ENCODE results near the gene SPATC1L. TPM values are rescaled to one million over a fixed set of nuclear protein-coding genes. Genes with fewer than 3 reads are reported as not detected.

The SPATC1L gene
- total and polyA plus RNA-seq, 2 of the 8 experiments (the other 6 are each of a cell fraction or from before 2014, with no cell fraction given): 24.9 to 50.0 TPM

GRCh38 chr21:46207920-46208591 is 23.8 kb upstream of the SPATC1L start:
- H3K36me3 ChIP-seq (ENCODE audit: control insufficient read depth in 2 of 4, insufficient read depth in 4 of 4, low read length in 3 of 4): peaks cover 10 to 41% (median 29%) of the 10 kb centered on the region in 4 experiments; a peak in 7 of 8 replicates
- no peak overlapping the region for H2BK20ac ChIP-seq (ENCODE audit: low read length)
- no peak overlapping the region for H3K14ac ChIP-seq (ENCODE audit: insufficient read length)
- 85% methylated on average over 27 of the region's 27 CpGs; no CpG with 5 or more reads in 1 of the 2 experiments for WGBS, 2 experiments (ENCODE audit: extremely low coverage in 1 of 2, insufficient coverage in 1 of 2, insufficient read length in 1 of 2, insufficient replicate concordance in 2 of 2, low coverage in 1 of 2, low lambda C conversion rate in 2 of 2, missing lambda C conversion rate in 1 of 2)
- no peak overlapping the region for H3K4me2 ChIP-seq (ENCODE audit: insufficient read depth in 1 of 2, low read depth in 2 of 2, low read length in 2 of 2)
- H3K56ac ChIP-seq (replicated peaks; ENCODE audit: insufficient read length, low read depth, low read length): no peak overlapping the region
- no peaks in the 10 kb centered on the region for H3K79me2 ChIP-seq (ENCODE audit: control insufficient read depth in 1 of 2, insufficient read depth in 2 of 2, low read length in 2 of 2)
- no peak overlapping the region for H2BK12ac ChIP-seq (ENCODE audit: low read depth, low read length)
- no peak overlapping the region for H2AFZ ChIP-seq (ENCODE audit: low read length)
- FAIRE-seq (no peak), DNase-seq (ENCODE audit: low read depth in 1 of 2, low spot score in 2 of 2) (no peak)
- no peak for TF ChIP-seq SIRT6 (IDR thresholded peaks at IDR 0.05; ENCODE audit: low read length)
- TF ChIP-seq ATF3 (IDR thresholded peaks at IDR 0.05; ENCODE audit: insufficient read depth, low read depth, low read length): no peak
- no peak for TF ChIP-seq RAD21 (IDR thresholded peaks at IDR 0.05 in 1 of 2, conservative IDR thresholded peaks at IDR 0.05 in 1 of 2; ENCODE audit: low read depth in 2 of 2, low read length in 2 of 2)
- no peak for TF ChIP-seq KDM1A (IDR thresholded peaks at IDR 0.05; ENCODE audit: borderline replicate concordance, low read length)
- no peak for TF ChIP-seq TCF12 (IDR thresholded peaks at IDR 0.05; ENCODE audit: low read depth, low read length)
- TF ChIP-seq JUND (IDR thresholded peaks at IDR 0.05; ENCODE audit: low read length): no peak
- no peak for TF ChIP-seq SRF (IDR thresholded peaks at IDR 0.05; ENCODE audit: low read depth, low read length)
- no peak overlapping the region for H3K27ac ChIP-seq (ENCODE audit: low read depth, low read length)
- no peak overlapping the region for H2BK15ac ChIP-seq (ENCODE audit: low read length)
- no peak overlapping the region for H3K18ac ChIP-seq (ENCODE audit: extremely low read depth, low read length)
- no peak overlapping the region for H2BK120ac ChIP-seq (replicated peaks; ENCODE audit: low read depth, low read length)
- H3K27me3 ChIP-seq (replicated peaks in 1 of 4; ENCODE audit: control insufficient read depth in 3 of 4, extremely low read depth in 1 of 4, insufficient read depth in 3 of 4, low read length in 3 of 4): no peaks in the 10 kb centered on the region
- H4K5ac ChIP-seq (ENCODE audit: insufficient read length, low read depth, low read length): no peak overlapping the region
- H2BK5ac ChIP-seq (ENCODE audit: low read depth, low read length): no peak overlapping the region; the same call in 1 of the 2 replicates
- no peak overlapping the region for H3K9ac ChIP-seq (replicated peaks in 1 of 4; ENCODE audit: extremely low read depth in 1 of 4, low read depth in 3 of 4, low read length in 3 of 4)
- ChIA-PET POLR2A (ENCODE audit: partially characterized antibody) (no interaction called here), CTCF (ENCODE audit: partially characterized antibody) (interaction anchor here (0.6 to 1.3 kb wide), 4 partner anchors 7 to 225 kb away, joined by 3 to 4 read pairs (median 4); no protein-coding TSS in a partner anchor)
- no peak overlapping the region for H4K8ac ChIP-seq (ENCODE audit: extremely low read depth, insufficient read depth, low read length)
- H3K4ac ChIP-seq (replicated peaks; ENCODE audit: insufficient read length, low read depth, low read length): no peak overlapping the region
- no peaks in the 10 kb centered on the region for H3K79me1 ChIP-seq (ENCODE audit: low read depth, low read length)
- no peak overlapping the region for H2AK5ac ChIP-seq (ENCODE audit: low read depth, low read length)
- no peaks in the 10 kb centered on the region for H3K23me2 ChIP-seq (ENCODE audit: low read depth, low read length)
- H3K9me3 ChIP-seq (ENCODE audit: insufficient read depth in 2 of 2, low read depth in 1 of 2, low read length in 1 of 2): no peaks in the 10 kb centered on the region
- H3K4me1 ChIP-seq (replicated peaks in 1 of 4; ENCODE audit: control insufficient read depth in 3 of 4, insufficient read depth in 4 of 4, low read length in 3 of 4): no peaks in the 10 kb centered on the region
- no peak overlapping the region for H3K4me3 ChIP-seq (ENCODE audit: extremely low read depth in 1 of 4, insufficient read depth in 2 of 4, low read depth in 3 of 4, low read length in 4 of 4)
- peaks cover 7 to 23% of the 10 kb centered on the region in 2 experiments for H4K20me1 ChIP-seq (replicated peaks in 1 of 2; ENCODE audit: control insufficient read depth in 1 of 2, insufficient read depth in 2 of 2, low read length in 2 of 2)
- H3K23ac ChIP-seq (ENCODE audit: insufficient read length): no peak overlapping the region
- H4K91ac ChIP-seq (replicated peaks; ENCODE audit: insufficient read length, low read length): no peak overlapping the region
